ENCODE data around the gene TTLL12.

GRCh38 chr22:43183496-43184277, 3.2 kb downstream of the TTLL12 start:
- TF ChIP-seq CTCF (IDR thresholded peaks at IDR 0.05), result no peak
- no peak for TF ChIP-seq POLR2A (IDR thresholded peaks at IDR 0.05)
